Transverse colon (tissue), 4 donors: Measurements from ENCODE around the gene MUC5B.

Experiments
- POLR2A ChIP-seq: fragments of 450-650 bp; IDR thresholded peaks from one replicate; pipeline ENCODE4 v1.6.1; 2016; ENCODE audit warnings: antibody characterized with exemption, mild to moderate bottlenecking, moderate library complexity
- POLR2AphosphoS5 ChIP-seq, 3 donors: sonication (generic); formaldehyde crosslinking; IDR thresholded peaks; one replicate each; pipeline ENCODE4 v1.6.1; 2016; ENCODE audit warnings: antibody characterized with exemption in 3 of 3
- TF ChIP-seq, protein P1 (sequence below), 5 experiments: fragments of 200-600 bp in 3 of 5; fragments of 450-650 bp in 2 of 5; sonication (generic) in 3 of 5; IDR thresholded peaks; 1 replicate in 2 of 5; 2 replicates in 3 of 5; pipeline ENCODE4 v1.5.1; 2016 to 2017; ENCODE audit warnings: antibody characterized with exemption in 5 of 5, inconsistent platforms in 3 of 5, mild to moderate bottlenecking in 2 of 5, moderate library complexity in 1 of 5

DNA sequence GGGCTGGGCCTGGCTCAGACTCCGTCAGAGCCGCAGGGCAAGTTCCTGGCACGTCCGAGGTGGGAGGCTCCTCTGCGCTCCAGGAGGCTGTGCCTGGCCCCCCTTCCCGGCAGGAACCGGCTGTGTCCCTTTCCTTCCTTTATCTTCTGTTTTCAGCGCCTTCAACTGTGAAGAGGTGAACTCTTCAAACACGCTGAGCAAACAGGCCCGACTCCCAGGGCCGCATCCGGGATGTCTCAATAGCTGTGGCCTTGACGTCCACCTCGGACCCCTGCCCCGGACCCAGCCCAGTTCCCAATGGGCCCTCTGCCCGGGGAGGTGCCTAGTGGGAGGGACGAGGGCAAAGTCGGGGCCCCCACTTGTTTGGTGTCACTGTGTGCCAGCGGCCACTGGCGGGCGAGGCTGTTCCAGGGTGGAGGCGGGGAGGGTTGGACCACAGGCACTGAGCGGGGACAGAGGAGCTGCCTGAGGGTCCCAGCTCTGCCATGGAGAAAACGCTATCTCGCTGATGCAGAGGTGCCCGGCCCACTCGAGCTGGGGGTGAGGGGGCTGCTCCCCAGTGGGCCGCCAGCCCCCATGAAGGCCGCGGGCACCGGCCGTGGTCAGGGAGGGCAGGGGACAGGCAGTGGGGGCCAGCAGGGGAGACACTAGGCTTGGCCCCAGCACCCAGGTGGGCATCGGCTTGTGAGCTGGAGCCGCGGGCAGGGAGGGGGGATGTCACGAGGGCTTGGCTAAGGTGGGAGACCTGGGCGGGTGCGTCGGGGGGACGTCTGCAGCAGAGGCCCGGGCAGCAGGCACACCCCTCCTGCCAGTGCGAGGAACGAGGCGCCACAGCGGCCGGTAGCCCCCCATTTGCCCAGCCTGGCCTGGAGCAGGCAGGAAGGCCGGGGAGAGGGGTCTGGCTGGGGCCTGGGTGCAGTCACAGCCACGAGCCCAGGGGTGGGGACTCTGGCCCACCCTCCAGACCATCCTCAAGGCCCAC is 2.7 kb upstream of the MUC5B start:
- peak; percentile 62 for TF ChIP-seq POLR2A
- TF ChIP-seq, protein P1, sequence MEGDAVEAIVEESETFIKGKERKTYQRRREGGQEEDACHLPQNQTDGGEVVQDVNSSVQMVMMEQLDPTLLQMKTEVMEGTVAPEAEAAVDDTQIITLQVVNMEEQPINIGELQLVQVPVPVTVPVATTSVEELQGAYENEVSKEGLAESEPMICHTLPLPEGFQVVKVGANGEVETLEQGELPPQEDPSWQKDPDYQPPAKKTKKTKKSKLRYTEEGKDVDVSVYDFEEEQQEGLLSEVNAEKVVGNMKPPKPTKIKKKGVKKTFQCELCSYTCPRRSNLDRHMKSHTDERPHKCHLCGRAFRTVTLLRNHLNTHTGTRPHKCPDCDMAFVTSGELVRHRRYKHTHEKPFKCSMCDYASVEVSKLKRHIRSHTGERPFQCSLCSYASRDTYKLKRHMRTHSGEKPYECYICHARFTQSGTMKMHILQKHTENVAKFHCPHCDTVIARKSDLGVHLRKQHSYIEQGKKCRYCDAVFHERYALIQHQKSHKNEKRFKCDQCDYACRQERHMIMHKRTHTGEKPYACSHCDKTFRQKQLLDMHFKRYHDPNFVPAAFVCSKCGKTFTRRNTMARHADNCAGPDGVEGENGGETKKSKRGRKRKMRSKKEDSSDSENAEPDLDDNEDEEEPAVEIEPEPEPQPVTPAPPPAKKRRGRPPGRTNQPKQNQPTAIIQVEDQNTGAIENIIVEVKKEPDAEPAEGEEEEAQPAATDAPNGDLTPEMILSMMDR (IDR thresholded peaks at IDR 0.05): no peak
- TF ChIP-seq POLR2AphosphoS5 (IDR thresholded peaks at IDR 0.05): peak in 2 of 3 donors; percentile 23 to 50
